Astrocyte of the spinal cord (primary cell): ENCODE results near the gene AOC1.
"Not testable (repeated sequence)": the region's sequence is repeated elsewhere in the genome, so short reads cannot be mapped to it uniquely, and the experiment has no call there.

Source experiments
- DNase-seq: peaks from one replicate; pipeline ENCODE4 v3.0.0; 2011; ENCODE audit warnings: low read depth, low spot score
- H3K4me3 ChIP-seq: 2 replicates; pipeline ENCODE4 v1.5.1; 2011; ENCODE audit warnings: low read depth, mild to moderate bottlenecking, low read length, moderate library complexity
- in situ Hi-C: cut with HindIII; loops from 2 replicates; pipeline ENCODE4 v1.10.0; 2017; ENCODE audit warnings: low sequenced_read_pairs
- TF ChIP-seq, protein P1 (sequence below): IDR thresholded peaks from 2 replicates; pipeline ENCODE4 v1.5.1; 2012; ENCODE audit warnings: low read depth, mild to moderate bottlenecking, low read length, inconsistent platforms

Gene AOC1

DNA sequence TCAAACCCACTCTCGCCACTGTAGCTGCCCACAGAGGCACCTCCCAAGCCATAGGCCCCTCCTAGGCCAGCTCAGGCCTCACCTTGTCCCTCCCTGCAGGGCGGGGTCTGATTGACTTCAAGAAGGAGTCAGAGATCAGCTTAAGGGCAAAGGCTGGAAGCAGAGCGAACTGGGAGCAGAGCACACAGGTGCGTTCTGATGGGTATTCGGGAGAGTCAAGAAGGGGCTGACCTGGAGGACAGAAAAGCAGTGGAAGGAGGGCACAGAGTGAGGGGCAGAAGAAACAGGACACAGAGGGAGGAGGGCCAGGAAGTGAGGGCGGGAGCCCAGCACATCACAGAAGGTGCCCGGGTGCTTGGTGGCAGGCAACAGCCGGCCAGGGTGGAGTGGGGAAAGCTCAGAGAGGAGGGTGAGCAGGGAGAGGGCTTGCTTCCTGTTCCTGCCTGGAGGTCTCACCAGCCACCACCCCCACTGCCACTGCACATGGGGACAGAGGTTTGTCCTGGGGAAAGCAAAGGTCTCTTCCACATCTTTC lies at the start of gene AOC1:
Gene AOC1, plus strand, starts transcription at position 147 of the 535 bp plus-strand sequence. CDS start 3,954 bp downstream, outside the sequence.
- TF ChIP-seq, protein P1, sequence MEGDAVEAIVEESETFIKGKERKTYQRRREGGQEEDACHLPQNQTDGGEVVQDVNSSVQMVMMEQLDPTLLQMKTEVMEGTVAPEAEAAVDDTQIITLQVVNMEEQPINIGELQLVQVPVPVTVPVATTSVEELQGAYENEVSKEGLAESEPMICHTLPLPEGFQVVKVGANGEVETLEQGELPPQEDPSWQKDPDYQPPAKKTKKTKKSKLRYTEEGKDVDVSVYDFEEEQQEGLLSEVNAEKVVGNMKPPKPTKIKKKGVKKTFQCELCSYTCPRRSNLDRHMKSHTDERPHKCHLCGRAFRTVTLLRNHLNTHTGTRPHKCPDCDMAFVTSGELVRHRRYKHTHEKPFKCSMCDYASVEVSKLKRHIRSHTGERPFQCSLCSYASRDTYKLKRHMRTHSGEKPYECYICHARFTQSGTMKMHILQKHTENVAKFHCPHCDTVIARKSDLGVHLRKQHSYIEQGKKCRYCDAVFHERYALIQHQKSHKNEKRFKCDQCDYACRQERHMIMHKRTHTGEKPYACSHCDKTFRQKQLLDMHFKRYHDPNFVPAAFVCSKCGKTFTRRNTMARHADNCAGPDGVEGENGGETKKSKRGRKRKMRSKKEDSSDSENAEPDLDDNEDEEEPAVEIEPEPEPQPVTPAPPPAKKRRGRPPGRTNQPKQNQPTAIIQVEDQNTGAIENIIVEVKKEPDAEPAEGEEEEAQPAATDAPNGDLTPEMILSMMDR, result no peak
- in situ Hi-C loops, result no loop called here
- DNase-seq, result no peak
- H3K4me3 ChIP-seq, result no peak within 1 kb of the TSS

- no peak for DNase-seq
- H3K4me3 ChIP-seq, result no peak overlapping the region
- TF ChIP-seq, protein P1, result no peak
- in situ Hi-C loops, result no loop called here
Observed at GRCh38 chr7:150803161-150803860, 49.0 kb upstream of the AOC1 start.

DNA sequence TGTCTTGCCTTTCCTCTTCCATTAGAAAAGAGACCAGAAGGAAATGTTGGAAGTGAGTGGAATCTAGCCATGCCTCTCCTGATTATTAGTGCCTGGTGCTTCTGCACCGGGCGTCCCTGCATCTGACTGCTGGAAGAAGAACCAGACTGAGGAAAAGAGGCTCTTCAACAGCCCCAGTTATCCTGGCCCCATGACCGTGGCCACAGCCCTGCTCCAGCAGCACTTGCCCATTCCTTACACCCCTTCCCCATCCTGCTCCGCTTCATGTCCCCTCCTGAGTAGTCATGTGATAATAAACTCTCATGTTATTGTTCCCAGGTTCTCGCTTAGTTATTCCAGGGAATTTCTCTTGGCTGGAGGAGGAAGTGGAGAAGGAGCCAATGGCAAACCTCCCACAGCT lies 47.5 kb upstream of the AOC1 start:
- TF ChIP-seq, protein P1, result no peak
- H3K4me3 ChIP-seq, result no peak overlapping the region
- DNase-seq, result no peak
- in situ Hi-C loops, result no loop called here

DNA sequence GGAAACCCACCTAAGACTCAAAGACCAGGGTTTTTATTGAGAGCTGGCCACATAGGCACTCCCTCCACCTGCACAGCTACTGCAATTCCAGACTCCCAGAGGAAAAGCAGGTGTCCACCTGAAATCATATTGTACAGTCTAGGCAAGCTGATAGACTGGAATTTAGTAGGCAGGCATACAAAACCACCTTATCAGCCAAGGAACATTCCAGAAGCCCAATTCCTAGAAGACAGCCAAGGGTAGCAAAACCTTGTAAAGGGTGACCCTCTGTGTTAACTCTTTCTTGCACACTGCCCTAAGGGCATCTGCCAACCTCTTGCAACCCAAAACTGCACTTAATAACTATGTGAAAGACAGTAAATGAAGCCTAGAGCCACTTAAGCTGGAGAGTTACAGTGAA lies 46.5 kb upstream of the AOC1 start:
- in situ Hi-C loops, result no loop called here
- DNase-seq, result no peak
- TF ChIP-seq, protein P1, result no peak
- no peak overlapping the region for H3K4me3 ChIP-seq

DNA sequence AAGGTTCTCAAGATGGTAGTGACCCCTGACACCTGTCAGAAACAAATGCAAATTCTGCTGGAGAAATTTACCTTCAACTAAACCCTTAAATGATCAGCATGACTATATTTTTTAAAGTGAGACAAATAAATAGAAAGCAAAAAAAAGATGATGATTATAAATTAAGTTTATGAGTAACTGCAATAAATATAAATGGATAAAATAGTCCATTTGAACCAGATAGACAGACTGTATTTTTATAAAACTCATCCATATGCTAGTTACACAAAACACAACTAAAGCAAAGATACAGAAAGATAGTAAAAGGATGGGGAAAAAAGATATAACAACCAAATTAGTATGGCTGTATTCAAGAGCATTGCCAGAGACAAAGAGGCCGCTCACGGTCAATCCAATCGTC lies 45.9 kb upstream of the AOC1 start:
- H3K4me3 ChIP-seq, result no peak overlapping the region
- in situ Hi-C loops, result no loop called here
- TF ChIP-seq, protein P1, result no peak
- DNase-seq, result no peak

DNA sequence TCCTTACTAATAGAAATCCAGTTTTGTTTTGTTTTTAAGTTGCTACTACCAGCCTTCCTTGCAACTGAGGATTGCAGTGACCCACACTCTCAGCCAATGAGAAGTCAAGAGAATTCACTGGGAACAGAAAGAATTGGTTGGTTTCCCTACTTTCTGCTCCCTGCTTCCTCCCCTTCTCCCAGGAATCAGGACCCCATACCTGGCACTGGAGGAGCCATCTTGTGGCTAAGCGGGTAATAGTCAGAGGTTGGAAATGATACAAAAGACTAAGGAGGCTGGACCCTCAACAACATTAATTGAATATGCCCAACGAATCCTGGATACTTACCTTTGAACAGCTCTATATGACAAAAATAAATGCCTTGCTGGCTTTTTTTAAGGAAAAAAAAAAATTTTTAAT lies 45.5 kb upstream of the AOC1 start:
- no peak for DNase-seq
- TF ChIP-seq, protein P1, result no peak
- in situ Hi-C loops, result no loop called here
- no peak overlapping the region for H3K4me3 ChIP-seq

DNA sequence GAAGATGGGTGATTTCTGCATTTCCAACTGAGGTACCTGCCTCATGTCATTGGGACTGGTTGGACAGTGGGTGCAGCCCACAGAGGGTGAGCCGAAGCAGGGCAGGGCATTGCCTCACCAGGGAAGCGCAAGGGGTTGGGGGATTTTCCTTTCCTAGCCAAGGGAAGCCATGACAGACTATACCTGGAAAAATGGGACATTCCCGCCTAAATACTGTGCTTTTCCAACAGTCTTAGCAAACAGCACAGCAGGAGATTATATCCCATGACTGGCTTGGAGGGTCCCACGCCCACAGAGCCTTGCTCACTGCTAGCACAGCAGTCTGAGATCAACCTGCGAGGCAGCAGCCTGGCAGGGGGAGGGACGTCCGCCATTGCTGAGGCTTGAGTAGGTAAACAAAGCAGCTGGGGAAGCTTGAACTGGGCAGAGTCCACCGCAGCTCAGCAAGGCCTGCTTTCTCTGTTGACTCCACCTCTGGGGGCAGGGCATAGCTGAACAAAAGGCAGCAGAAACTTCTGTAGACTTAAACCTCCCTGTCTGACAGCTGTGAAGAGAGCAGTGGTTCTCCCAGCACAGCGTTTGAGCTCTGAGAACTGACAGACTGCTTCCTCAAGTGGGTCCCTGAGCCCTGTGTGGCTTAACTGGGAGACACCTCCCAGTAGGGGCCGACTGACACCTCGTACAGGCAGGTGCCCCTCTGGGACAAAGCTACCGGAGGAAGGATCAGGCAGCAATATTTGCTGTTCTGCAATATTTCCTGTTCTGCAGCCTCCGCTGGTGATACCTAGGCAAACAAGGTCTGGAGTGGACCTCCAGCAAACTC lies 44.5 kb upstream of the AOC1 start:
- H3K4me3 ChIP-seq, in situ Hi-C loops, DNase-seq: not testable (repeated sequence)
